Adrenal gland (tissue), 12 donors: ENCODE measurements around the gene TIMM44. TPM values are rescaled to one million over a fixed set of nuclear protein-coding genes. Genes with fewer than 3 reads are reported as not detected.
"Not testable (repeated sequence)": the region's sequence is repeated elsewhere in the genome, so short reads cannot be mapped to it uniquely, and the experiment has no call there.

Experiments
- DNase-seq, 7 donors: peaks; one replicate each; pipeline ENCODE4 v3.0.0-alpha.2; 2019 to 2020
- H3K27ac ChIP-seq, 5 donors: fragments of 200-600 bp; sonication (generic) in 4 of 5; 1 replicate in 3 of 5; 2 replicates in 2 of 5; pipeline versions ENCODE4 v1.5.1 to v1.8.0; 2016 to 2020; ENCODE audit warnings: mild to moderate bottlenecking in 1 of 5
- H3K27me3 ChIP-seq: fragments of 200-600 bp; 2 replicates; pipeline ENCODE4 v1.8.0; 2021
- H3K36me3 ChIP-seq, 2 donors: fragments of 200-600 bp; replicated peaks in 1 of 2; 1 replicate in 1 of 2; 2 replicates in 1 of 2; pipeline versions ENCODE4 v1.5.1 to v1.8.0; 2018 to 2022
- H3K4me1 ChIP-seq, 2 donors: fragments of 200-600 bp; replicated peaks in 1 of 2; 1 replicate in 1 of 2; 2 replicates in 1 of 2; pipeline versions ENCODE4 v1.5.1 to v1.8.0; 2018 to 2021
- H3K4me3 ChIP-seq, 4 donors: fragments of 200-600 bp; sonication (generic) in 3 of 4; one replicate each; pipeline ENCODE4 v1.5.1; 2016 to 2018
- H3K9me3 ChIP-seq, 3 donors: fragments of 200-600 bp; sonication (generic) in 1 of 3; replicated peaks in 1 of 3; 1 replicate in 2 of 3; 2 replicates in 1 of 3; pipeline versions ENCODE4 v1.5.1 to v1.8.0; 2016 to 2021
- POLR2A ChIP-seq, 2 donors: fragments of 450-650 bp; IDR thresholded peaks; one replicate each; pipeline ENCODE4 v1.6.1; 2017; ENCODE audit warnings: antibody characterized with exemption in 2 of 2, mild to moderate bottlenecking in 2 of 2, moderate library complexity in 1 of 2
- WGBS, 4 donors: extraction: QIAGEN DNeasy Blood & Tissue Kit in 2 of 4; methylation state at CpG; one replicate each; pipeline versions ENCODE4 v1.1.5 to v1.1.7; 2013 to 2017; 5-methylcytosine and 5-hydroxymethylcytosine counted together
- intact Hi-C, 2 donors: fragments of 100-400 bp; cut with DNase I; formaldehyde crosslinking; loops; one replicate each; pipeline versions ENCODE4 v1.14.1 to v1.15.0; 2022 to 2023
- polyA plus RNA-seq, 3 donors: library from polyadenylated mRNA; stranded (reverse); fragments of 200-250 nt in 2 of 3; fragments of 350-450 nt in 1 of 3; fragmentation: Illumina TruSeq in 1 of 3; extraction: RNeasy Lipid Tissue Mini Kit (QIAGEN cat#74804) in 1 of 3; gene quantifications; one replicate each; pipeline ENCODE4 v1.2.3, GENCODE V29; 2013 to 2014
- total RNA-seq, 9 donors: library from RNA; depleted of rRNA in 4 of 9; stranded (reverse); fragments of >200 nt in 4 of 9; fragments of 120-200 nt in 1 of 9; fragmentation: NEBNext Ultra II Directional in 1 of 9; extraction: Animal tissue kit (Norgen Biotek cat#: 25700) in 1 of 9; gene quantifications; one replicate each; pipeline versions ENCODE4 v1.1.0 to v1.2.4, GENCODE V29; 2013 to 2023
- TF ChIP-seq, protein P1 (sequence below), 6 experiments: fragments of 450-650 bp in 4 of 6; fragments of 200-600 bp in 2 of 6; sonication (generic) in 1 of 6; IDR thresholded peaks; 1 replicate in 5 of 6; 2 replicates in 1 of 6; pipeline versions ENCODE4 v1.5.1 to v1.8.0; 2016 to 2021; ENCODE audit warnings: antibody characterized with exemption in 6 of 6, mild to moderate bottlenecking in 2 of 6, moderate library complexity in 1 of 6
- donor health status: healthy with polysubstance abuse.
- donor health status: Bipolar disorder and iron deficiency.
- donor health status: DM: yes; HTN: yes; CAD: no.
- donor health status: DM: no; HTN: no; CAD: no.
- donor health status: DM: no; HTN: no; CAD: no.
- donor health status: DM: yes; HTN: yes; CAD: no.

The TIMM44 gene
- total and polyA plus RNA-seq, 12 donors = 48.1 to 218 (median 60.8) TPM

DNA sequence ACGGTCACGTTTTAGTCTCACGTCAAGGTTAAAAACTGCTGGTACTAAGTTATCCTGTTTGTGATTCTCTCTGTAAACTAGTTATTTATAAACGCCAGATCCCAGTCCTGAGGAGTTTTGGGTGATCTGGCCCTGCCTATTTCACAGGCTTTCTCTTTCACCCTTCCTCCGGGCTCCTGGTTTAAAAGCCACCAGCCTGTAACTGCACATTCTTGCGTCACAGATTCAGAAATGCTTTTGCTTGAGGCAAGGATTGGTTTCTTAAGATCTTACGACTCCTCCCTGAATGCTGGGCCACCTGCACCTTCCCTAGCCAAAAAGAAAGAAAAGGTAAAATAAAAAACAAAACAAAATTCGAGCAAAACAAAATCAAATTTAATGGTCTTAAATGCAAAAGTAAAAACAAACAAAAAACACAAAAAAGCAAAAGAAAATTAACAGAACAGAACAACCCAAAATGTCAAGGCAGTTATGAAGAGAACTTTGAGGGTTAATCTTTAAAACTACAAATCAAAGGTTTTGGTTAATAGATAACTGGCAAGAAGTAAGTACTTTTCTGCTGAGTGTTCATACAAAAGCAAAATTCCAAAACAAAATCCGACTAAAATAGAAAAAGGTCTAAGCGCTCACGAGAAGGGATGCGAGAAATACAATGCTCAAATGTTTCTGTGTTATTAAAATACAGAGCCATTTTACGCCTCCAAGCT, 18.6 kb upstream of the TIMM44 start:
- Histone ChIP-seq H3K9me3 (no peaks in the 10 kb centered on the region), H3K4me3 (no peak overlapping the region), H3K4me1 (no peaks in the 10 kb centered on the region), H3K36me3 (peaks cover 0 to 62% of the 10 kb centered on the region in 2 donors), H3K27me3 (no peaks in the 10 kb centered on the region), H3K27ac (no peak overlapping the region)
- intact Hi-C loops = no loop called here
- no peak for TF ChIP-seq POLR2A (IDR thresholded peaks at IDR 0.05)
- TF ChIP-seq, protein P1, sequence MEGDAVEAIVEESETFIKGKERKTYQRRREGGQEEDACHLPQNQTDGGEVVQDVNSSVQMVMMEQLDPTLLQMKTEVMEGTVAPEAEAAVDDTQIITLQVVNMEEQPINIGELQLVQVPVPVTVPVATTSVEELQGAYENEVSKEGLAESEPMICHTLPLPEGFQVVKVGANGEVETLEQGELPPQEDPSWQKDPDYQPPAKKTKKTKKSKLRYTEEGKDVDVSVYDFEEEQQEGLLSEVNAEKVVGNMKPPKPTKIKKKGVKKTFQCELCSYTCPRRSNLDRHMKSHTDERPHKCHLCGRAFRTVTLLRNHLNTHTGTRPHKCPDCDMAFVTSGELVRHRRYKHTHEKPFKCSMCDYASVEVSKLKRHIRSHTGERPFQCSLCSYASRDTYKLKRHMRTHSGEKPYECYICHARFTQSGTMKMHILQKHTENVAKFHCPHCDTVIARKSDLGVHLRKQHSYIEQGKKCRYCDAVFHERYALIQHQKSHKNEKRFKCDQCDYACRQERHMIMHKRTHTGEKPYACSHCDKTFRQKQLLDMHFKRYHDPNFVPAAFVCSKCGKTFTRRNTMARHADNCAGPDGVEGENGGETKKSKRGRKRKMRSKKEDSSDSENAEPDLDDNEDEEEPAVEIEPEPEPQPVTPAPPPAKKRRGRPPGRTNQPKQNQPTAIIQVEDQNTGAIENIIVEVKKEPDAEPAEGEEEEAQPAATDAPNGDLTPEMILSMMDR (IDR thresholded peaks at IDR 0.05) = no peak
- WGBS, 4 donors = 86 to 92% (median 88%) methylated on average over 13 of the region's 13 CpGs
- DNase-seq = no peak

DNA sequence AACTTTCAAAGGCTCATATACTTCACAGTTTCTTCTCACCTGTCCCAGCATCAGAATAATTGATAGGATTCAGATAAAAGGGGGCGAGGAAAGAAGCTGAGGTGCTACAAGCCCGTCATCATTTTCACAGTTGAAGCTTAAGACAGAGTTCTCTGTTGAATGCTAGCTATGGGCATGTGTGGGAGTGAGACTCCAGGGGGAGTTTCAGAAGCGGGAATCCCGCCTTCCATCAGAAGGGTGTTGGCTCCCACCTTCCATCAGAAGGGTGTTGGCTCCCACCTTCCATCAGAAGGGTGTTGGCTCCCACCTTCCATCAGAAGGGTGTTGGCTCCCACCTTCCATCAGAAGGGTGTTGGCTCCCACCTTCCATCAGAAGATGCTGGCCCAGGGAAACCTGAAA, 17.6 kb upstream of the TIMM44 start:
- H3K4me1 ChIP-seq, H3K27me3 ChIP-seq, H3K27ac ChIP-seq, DNase-seq, H3K9me3 ChIP-seq, intact Hi-C loops, H3K4me3 ChIP-seq: not testable (repeated sequence)
- peaks cover 0 to 53% of the 10 kb centered on the region in 2 donors for H3K36me3 ChIP-seq
- WGBS, 4 donors = 92 to 100% (median 95%) methylated on average over 2 to 4 of the region's 4 CpGs

DNA sequence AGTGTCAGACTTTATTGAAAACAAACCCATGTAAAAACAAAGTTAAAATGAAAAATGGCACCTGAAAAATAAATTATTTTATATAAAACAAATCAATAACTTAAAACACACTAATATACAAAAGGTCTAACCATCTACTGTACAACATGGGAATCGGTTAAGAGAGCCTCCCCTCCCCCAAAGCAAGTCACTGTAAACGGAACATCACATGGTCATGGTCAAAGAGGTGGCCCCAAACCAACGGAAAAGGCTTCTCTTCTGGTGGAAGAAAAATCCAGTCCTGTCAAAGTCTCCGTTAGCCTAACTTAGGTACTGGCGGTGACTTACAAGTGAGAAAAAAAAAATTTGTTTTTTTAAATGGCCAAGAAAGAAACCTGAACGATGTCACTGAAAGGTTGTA, 15.7 kb upstream of the TIMM44 start:
- Histone ChIP-seq H3K4me3 (no peak overlapping the region), H3K9me3 (no peaks in the 10 kb centered on the region), H3K27ac (no peak overlapping the region), H3K4me1 (no peaks in the 10 kb centered on the region), H3K27me3 (no peaks in the 10 kb centered on the region), H3K36me3 (peaks cover 0 to 36% of the 10 kb centered on the region in 2 donors)
- intact Hi-C loops = loop anchor here in 1 of 2 donors (10.0 kb wide), 1 partner anchor 296 kb away; no protein-coding TSS in a partner anchor
- TF ChIP-seq, protein P1 (IDR thresholded peaks at IDR 0.05) = no peak
- TF ChIP-seq POLR2A (IDR thresholded peaks at IDR 0.05) = no peak
- WGBS, 4 donors = 59 to 71% (median 66%) methylated on average over 6 of the region's 6 CpGs
- DNase-seq = no peak

GRCh38 chr19:7955696-7956095, 12.2 kb upstream of the TIMM44 start:
- H3K27ac ChIP-seq = no peak overlapping the region
- no peaks in the 10 kb centered on the region for H3K4me1 ChIP-seq
- no peaks in the 10 kb centered on the region for H3K27me3 ChIP-seq
- TF ChIP-seq, protein P1 (IDR thresholded peaks at IDR 0.05) = no peak
- TF ChIP-seq POLR2A (IDR thresholded peaks at IDR 0.05) = no peak
- H3K4me3 ChIP-seq = no peak overlapping the region
- DNase-seq = no peak
- H3K9me3 ChIP-seq = no peaks in the 10 kb centered on the region
- intact Hi-C loops = loop anchor here in 1 of 2 donors (10.0 kb wide), 1 partner anchor 299 kb away; no protein-coding TSS in a partner anchor
- 75 to 88% (median 83%) methylated on average over 11 of the region's 11 CpGs for WGBS, 4 donors
- peaks cover 0 to 4% of the 10 kb centered on the region in 2 donors for H3K36me3 ChIP-seq

DNA sequence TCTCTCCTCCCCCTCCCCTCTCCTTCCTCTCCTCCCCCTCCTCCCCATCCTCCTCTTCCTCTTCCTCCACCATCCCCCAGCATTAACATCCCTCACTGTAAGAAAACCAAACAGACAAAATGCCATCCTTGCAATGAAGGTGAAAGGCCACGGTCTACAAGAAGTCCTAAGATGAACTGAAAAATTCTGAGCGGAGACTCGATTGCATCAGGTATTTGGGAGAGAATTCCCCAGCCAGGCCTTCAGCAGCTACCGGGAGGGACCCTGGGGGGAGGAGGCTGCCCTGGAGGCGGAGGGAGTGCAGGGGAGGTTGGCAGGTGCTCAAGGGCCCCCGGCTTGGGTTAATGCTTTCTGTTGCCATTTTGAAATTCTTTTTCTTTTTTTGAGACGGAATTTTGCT, 10.1 kb upstream of the TIMM44 start:
- no peaks in the 10 kb centered on the region for H3K4me1 ChIP-seq
- H3K27ac ChIP-seq = no peak overlapping the region
- TF ChIP-seq, protein P1 (IDR thresholded peaks at IDR 0.05) = no peak
- no peak for TF ChIP-seq POLR2A (IDR thresholded peaks at IDR 0.05)
- WGBS, 4 donors = 67 to 76% (median 72%) methylated on average over 7 of the region's 7 CpGs
- H3K4me3 ChIP-seq = no peak overlapping the region
- no peaks in the 10 kb centered on the region for H3K9me3 ChIP-seq
- H3K36me3 ChIP-seq = no peaks in the 10 kb centered on the region
- intact Hi-C loops = loop anchor here in 1 of 2 donors (10.0 kb wide), 1 partner anchor 301 kb away; no protein-coding TSS in a partner anchor
- H3K27me3 ChIP-seq = no peaks in the 10 kb centered on the region
- no peak for DNase-seq
